GM19193 (cell line): Measurements from ENCODE around the gene LBR.

ENCODE experiments used
- POLR2A ChIP-seq: IDR thresholded peaks from 4 replicates; pipeline ENCODE4 v1.6.1; 2011; ENCODE audit not compliant: insufficient read depth, insufficient read length; ENCODE audit errors: extremely low read depth

Gene LBR

DNA sequence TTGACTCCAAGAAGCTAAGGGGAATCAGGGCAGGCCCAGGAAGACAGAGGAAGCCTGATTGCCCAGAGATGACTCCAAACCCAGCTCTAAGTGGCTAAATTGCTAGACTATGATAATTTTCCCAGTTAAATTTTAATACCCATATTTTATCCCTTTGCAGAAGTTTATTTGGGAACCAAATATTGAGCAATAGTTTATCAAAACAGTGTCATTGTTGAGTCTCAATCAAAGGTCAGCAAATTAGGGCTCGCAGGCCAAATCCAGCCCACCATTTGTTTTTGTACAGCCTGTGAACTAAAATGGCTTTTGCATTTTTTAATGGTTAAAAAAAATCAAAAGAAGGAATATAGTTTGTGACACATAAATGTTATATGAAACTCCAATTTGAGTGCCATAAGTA lies 47.1 kb downstream of the LBR start:
- TF ChIP-seq POLR2A, result no peak

DNA sequence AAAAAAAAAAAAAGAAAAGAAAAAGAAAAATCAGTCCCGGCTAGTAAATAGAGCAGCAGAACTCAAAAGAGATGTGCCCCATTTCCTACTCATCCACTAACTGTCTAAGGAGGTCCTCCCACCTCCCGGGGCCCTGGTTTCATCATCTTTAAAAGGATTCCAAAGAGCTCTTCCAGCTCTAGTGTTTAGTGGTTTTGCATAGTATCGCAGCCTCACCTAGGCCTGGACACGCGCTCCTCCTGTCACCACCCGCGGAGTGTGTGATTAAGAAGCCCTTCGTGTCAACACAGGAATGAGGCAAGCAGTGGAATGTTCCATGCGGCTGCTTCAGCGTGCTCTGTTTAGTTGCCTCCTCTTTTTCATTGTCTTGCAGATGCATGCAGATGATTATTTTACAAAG lies 49.0 kb downstream of the LBR start:
- TF ChIP-seq POLR2A, result no peak

DNA sequence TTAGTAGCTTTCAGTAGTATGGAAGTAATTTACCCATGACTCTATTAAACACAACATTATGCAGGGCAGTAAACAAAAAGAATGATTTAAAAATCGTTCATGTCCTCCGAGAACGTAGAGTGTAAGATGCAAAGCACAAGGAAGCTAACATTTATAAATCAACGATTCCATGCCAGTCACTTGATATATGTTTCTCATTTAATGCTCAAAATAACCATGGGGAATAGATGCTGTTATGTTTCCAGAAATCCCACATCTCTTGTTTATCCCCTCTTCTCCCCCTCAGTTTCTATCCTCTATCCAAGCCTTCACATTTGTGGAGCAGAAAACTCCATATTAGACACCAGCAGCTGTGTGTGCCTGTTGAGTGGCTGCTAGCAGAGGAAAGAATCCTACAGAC lies 52.8 kb downstream of the LBR start:
- TF ChIP-seq POLR2A, result no peak

GRCh38 chr1:225373155-225373554 lies 54.7 kb downstream of the LBR start:
- no peak for TF ChIP-seq POLR2A

GRCh38 chr1:225371366-225372010 lies 56.4 kb downstream of the LBR start:
- no peak for TF ChIP-seq POLR2A

GRCh38 chr1:225368036-225368552 lies 59.7 kb downstream of the LBR start:
- no peak for TF ChIP-seq POLR2A

DNA sequence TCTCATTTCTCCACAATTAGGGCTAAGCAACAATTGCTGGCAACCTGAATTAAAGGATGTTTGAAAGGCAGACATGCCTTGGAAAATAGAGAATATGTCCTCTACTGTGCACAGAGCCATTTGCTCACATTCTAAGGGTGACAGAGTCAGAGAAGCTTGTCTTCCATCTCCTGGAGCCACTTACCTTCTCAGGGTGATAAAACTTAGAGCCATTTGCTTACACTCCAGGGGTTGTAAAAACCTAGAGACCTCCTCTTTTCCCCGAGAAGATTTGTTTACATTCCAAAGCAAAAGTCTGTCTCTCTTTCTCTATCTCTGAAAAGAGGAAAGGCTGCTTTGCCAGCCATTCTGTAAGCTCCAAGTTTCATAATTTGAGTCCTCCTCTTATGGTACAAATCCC lies 61.3 kb downstream of the LBR start:
- TF ChIP-seq POLR2A, result no peak

DNA sequence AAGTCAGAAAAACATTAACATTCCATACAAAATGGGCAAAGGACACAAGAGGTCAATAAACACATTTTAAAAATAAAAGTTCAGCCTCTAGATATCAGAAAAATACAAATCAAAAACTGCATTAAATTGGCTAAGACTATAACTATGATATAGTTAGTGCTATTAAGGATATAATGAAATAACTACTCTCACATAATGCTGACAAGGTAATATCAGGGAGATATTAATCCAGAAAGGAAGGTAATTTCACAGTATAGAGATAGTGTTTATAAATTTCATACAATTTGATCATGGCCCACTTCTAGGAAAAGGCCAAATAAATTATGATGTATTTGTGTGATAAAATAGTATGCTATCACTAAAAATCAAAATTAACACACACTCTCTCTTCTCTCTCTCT lies 61.8 kb downstream of the LBR start:
- no peak for TF ChIP-seq POLR2A

DNA sequence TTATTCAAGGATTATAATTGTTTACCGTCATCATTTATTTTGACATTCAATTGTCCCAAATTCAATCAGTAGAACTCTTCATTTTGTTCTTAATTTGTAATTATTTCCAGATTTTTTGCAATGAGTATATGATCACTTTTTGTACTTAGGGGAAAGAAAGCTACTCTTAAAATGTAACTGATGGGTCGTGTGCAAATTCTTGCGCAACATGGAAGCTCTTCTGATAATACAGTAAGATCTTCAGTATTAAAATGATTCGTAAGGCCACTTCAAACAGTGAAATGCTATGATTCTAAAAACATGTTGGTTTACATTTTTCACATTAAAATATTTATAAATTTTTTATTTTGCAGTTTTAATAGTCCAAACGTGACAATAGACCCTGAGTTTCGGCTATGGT lies 63.4 kb downstream of the LBR start:
- no peak for TF ChIP-seq POLR2A

GRCh38 chr1:225362805-225363204 lies 65.0 kb downstream of the LBR start:
- TF ChIP-seq POLR2A, result no peak

- no peak for TF ChIP-seq POLR2A
These were observed 66.7 kb downstream of the LBR start for GRCh38 chr1:225361176-225361575.

DNA sequence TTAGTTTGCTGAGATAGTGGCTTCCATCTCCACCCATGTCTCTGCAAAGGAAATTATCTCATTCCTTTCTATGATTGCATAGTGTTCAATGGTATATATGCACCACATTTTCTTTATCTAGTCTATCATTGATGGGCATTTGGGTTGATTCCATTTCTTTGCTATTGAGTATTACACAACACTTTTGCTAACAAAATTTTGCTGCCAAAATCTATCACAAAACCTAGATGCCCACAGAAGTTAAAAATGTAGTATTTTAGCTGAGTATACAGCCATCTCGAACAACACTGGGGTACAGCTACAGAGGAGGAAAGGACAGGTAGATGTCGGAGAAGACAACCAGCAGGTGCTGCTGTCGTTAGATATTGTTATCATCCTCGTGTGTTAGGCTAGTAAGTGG lies 67.7 kb downstream of the LBR start:
- no peak for TF ChIP-seq POLR2A

DNA sequence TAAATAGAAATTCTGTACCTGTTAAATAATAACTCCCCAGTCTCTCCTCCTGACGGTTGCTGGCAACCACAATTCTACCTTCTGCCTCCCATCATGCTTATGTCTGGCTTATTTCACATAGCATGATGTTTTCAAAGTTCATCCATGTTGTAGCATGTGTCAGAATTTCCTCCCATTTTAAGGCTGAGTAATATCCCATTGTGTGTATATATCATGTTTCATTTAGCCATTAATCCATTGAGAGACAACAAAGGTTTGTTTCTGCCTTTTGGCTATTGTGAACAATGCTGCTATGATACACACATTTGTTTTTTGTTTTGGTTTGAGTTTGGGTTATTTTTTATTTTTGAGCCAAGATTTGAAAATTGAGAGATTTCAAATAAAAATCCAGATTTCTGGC lies 72.0 kb downstream of the LBR start:
- no peak for TF ChIP-seq POLR2A

- TF ChIP-seq POLR2A, result no peak
These were observed 72.9 kb downstream of the LBR start for GRCh38 chr1:225354906-225355305.
